Hematopoietic multipotent progenitor cell treated with erythropoietin and hydrocortisone succinate and interleukin-3 and kit ligand, for 8 days (in vitro differentiated cells): ENCODE data around the gene GNG2.
A peak's percentile ranks its signal among the peaks of the same experiment; 100 is the strongest.

ENCODE experiments used
- DNase-seq: peaks from one replicate; pipeline ENCODE4 v3.0.0-alpha.2; 2015

GNG2 gene

GRCh38 chr14:51860164-51860824 is at the start of gene GNG2:
Gene GNG2, plus strand, starts transcription at chr14:51860612. Its CDS starts 90,067 bp downstream, at chr14:51950679.
- peak; percentile 86 for DNase-seq

DNA sequence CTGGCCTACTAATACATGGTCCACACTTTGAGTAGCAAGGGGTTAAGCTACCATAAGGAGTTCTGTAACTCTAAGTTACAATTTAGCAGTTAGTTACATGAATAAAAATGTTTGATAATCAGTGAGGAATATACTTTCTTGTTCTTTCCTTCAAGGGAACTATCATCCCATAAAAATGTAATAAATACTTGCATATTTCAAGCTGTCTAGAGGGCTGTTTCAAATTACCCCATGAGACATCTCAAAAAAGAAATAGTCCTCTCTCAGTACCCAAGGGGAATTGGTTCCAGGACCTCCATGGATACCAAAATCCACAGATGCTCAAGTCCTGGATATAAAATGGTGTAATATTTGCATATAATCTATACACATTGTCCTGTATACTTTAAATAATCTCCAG is 48.7 kb upstream of the GNG2 start:
- no peak for DNase-seq

GRCh38 chr14:51816031-51816430 is 44.4 kb upstream of the GNG2 start:
- no peak for DNase-seq

GRCh38 chr14:51817326-51817725 is 43.1 kb upstream of the GNG2 start:
- DNase-seq, result no peak

DNA sequence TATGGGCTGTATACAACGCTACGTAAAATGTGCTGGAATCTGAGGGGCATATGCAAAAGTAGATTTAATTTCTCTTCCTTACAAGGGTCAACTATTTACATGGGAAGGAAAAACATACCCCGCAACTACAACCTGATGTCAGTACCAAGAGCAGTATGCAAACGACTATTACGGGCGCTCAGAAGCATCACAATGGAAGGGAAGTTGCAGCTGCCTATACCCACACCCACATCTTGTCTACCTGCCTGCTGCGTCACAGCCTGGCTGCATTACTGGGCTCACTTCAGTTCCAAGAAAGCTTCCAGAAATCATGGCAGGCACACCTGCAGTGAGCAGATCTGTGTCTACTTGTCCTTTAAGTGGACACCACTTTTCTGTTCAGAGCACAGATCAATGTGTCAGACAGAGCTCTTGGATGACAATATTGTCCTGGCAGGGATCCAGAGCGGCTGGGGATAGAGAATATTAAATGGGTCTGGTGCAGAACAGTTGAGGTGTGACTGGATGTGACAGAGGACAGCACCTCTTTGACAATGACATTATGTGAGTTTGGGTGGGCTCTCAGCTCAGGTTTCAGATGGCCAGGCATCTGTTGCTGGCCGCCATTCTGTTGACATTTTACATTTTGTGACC is 41.5 kb upstream of the GNG2 start:
- DNase-seq, result no peak

- no peak for DNase-seq
Observed at GRCh38 chr14:51821822-51822221, 38.6 kb upstream of the GNG2 start.

DNA sequence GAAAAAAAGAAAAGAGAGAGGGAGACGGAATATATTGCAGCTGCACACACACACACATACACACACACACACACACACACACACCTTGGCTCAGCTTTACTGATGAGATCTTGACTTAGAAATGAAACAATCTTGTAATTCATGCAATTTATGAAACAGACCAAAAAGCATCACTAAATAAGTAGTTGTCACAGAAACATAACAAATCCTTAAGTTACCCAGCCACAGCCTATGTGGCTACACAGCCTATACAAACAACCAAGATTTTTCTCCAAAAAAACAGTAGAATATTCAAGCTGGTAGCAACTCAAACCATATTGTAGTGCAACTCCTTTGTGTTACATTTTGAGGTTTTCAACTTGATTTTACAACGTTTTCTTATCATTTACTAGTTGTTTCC is 37.9 kb upstream of the GNG2 start:
- no peak for DNase-seq

DNA sequence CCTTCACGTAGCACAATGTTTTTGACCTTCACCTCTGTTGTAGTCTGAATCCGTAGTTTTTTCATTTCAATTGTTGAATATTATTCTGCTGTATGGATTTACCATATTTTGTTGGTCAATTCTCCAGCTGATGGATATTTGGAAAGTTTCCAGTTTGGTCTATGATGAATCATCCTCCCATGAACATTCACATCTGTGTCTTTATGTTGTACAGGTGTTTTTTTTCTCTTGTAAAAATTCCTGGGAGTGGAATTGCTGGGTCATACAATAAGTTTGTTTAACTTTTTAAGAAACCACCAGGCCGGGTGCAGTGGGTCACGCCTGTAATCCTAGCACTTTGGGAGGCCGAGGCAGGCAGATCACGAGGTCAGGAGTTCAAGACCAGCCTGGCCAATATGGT is 36.7 kb upstream of the GNG2 start:
- no peak for DNase-seq

GRCh38 chr14:51824191-51824590 is 36.2 kb upstream of the GNG2 start:
- no peak for DNase-seq

DNA sequence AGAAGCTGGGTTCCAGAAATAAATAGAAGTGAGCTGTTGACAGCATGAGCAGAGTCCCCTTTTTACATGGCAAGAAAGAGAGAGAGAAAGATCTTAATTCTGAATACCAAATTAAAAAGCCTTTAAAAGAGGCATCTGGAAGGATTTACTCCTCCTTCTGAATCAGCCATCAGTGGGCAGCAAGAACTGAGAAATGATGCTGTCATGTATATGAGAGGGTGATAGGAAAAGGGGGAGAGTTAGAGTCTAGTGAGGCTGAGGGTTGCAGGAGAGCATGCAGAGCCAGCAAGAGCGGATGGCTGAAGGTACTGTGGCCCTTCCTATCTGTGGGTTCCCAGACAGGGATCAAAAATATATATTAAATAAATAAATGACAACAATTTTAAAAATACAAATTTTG is 34.5 kb upstream of the GNG2 start:
- no peak for DNase-seq

DNA sequence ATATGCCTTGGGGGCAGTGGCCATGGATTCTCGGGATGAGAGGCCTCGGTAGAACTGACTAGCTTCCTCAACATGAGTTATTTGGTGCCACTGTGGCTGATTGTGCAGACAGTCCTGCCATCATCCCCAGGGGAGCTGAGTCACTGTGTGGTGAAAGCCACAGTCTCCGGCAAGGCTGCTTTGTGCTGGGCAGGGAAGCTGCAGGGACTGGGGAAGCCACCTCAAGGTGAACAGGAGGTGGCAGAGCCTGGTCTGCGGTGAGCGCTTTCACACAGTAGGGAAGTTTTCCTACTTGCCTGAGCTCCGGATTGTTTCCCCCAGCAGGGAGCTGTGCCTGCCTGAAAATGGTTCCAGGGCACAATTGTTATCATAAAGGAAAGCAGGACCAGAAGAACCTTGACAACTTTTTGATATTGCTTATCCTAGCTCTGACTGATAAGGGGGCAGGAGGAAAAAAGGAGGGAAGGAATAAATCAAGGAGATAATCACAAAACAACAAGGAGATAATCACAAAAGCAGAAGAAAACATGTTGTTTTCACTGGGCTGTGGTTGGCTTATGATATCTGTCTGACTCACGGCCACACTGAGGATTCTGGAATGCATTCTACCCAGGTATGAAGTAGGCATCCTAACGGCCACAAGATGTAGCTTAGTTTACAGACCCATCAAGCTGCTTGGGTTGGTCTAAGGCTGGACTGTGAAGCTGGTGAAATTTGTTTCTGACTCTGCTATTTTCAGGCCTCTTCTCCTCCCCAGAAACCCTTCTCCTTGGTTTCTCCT is 32.2 kb upstream of the GNG2 start:
- peak; percentile 70 for DNase-seq

- no peak for DNase-seq
Observed at GRCh38 chr14:51834240-51834639, 26.2 kb upstream of the GNG2 start.

GRCh38 chr14:51836417-51836816 is 24.0 kb upstream of the GNG2 start:
- DNase-seq, result no peak

DNA sequence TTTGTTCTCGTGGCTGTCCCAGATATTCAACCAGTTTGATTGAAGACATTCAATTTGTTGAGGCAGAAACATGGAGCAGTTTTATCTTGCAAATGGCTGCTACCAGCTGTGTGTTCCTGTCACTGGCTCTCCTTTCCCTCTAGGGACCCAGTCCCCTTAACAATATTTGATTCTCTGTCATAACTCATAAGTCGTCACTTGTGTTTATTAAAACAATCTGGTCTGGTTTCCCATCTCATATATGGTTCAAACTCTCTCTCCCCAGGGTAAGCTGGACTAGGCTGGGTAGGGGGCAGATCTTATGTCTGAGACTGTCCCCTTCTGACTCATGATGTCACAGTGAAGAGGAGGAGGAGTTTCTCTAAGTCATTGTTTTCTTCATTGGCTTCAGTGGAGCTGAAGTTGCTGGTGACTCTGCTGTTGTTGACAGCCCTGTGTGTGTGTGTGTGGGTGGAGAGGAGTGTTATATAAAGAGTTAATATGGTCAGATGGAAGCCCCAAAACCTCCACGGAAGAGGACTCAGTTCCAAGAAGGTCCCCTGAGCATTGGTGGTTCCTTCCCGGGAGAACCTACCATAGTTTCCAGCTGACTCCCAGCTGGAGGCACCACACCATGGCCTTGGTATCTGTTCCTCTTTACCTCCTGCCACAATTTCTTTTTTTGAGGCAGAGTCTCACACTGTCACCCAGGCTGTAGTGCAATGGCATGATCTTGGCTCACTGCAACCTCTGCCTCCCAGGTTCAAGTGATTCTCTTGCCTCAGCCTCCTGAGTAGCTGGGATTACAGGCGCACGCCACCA is 16.1 kb upstream of the GNG2 start:
- no peak for DNase-seq

- no peak for DNase-seq
Observed at GRCh38 chr14:51845811-51846210, 14.6 kb upstream of the GNG2 start.

GRCh38 chr14:51846631-51847488 is 13.6 kb upstream of the GNG2 start:
- peak; percentile 78 for DNase-seq

GRCh38 chr14:51847489-51847796 is 13.0 kb upstream of the GNG2 start:
- no peak for DNase-seq

- DNase-seq, result no peak
Observed at GRCh38 chr14:51848120-51848519, 12.3 kb upstream of the GNG2 start.

DNA sequence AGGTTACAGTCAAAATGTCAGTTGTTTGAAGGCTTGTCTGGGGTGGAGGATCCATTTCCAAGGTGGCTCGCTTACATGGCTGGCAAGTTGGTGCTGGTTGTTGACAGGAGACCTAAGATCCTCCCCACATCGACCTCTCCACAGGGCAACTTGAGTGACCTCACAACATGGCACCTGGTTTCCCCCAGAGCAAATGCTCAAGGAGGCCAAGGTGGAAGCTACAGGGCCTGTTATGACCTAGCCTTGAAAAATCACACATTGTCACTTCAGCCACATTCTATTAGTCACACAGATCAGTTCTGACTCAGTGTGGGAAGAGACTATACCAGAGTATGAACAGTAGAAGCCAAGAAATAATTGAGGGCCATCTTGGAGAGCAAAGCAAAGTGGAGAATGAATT is 11.3 kb upstream of the GNG2 start:
- no peak for DNase-seq

- DNase-seq, result no peak
Observed at GRCh38 chr14:51850651-51851050, 9.8 kb upstream of the GNG2 start.

- DNase-seq, result no peak
Observed at GRCh38 chr14:51852541-51852940, 7.9 kb upstream of the GNG2 start.

- no peak for DNase-seq
Observed at GRCh38 chr14:51855234-51855633, 5.2 kb upstream of the GNG2 start.
